ENCODE results near the gene PRMT3.

The PRMT3 gene

DNA sequence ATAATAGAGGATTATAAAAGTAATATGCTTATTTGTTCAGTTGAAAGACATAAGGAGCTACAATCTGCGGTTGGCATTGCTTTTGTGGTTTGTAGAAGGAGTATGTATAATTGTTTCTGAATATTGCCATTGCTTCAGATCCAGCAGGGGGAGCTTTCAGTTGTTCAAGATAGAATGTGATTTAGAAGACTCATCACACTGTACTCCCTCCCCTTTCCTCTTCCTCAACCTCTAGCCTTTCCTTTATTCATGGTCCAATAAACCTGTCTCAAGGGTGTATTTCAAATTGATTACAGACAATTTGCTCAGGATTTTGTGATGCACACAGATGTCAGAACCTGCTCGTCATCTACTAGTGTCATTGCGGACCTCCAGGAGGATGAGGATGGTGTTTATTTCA, 9.8 kb downstream of the PRMT3 start:
- DNase-seq, result peak; percentile 68
- Histone ChIP-seq H3K36me3 (replicated peaks; ENCODE audit: insufficient read depth, low read length) (no peaks in the 10 kb centered on the region; the same call in 1 of the 2 replicates), H3K27ac (ENCODE audit: low read length) (no peak overlapping the region), H4K20me1 (ENCODE audit: insufficient read depth, low read length) (no peaks in the 10 kb centered on the region), H3K9me2 (replicated peaks; ENCODE audit: insufficient read depth, low read length) (no peaks in the 10 kb centered on the region), H3K79me2 (ENCODE audit: low read length) (no peaks in the 10 kb centered on the region), H3K4me1 (ENCODE audit: low read length) (no peaks in the 10 kb centered on the region), H3K4me3 (ENCODE audit: low read length) (no peak overlapping the region), H3K4me2 (ENCODE audit: low read depth, low read length) (no peak overlapping the region), H3K9ac (ENCODE audit: low read length) (no peak overlapping the region), H3K27me3 (replicated peaks; ENCODE audit: insufficient read depth, low read length) (no peaks in the 10 kb centered on the region), H2AFZ (ENCODE audit: low read length) (no peak overlapping the region), H3F3A (ENCODE audit: insufficient read depth, low read length) (peaks cover 3% of the 10 kb centered on the region; the same call in 1 of the 2 replicates), H3K9me3 (replicated peaks; ENCODE audit: insufficient read depth, low read length) (no peaks in the 10 kb centered on the region)
- TF ChIP-seq EZH2 (optimal IDR thresholded peaks at IDR 0.05; ENCODE audit: low read depth, low read length) (no peak), EZH2phosphoT487 (IDR thresholded peaks at IDR 0.05; ENCODE audit: low read length) (no peak)
- TF ChIP-seq, protein P1, sequence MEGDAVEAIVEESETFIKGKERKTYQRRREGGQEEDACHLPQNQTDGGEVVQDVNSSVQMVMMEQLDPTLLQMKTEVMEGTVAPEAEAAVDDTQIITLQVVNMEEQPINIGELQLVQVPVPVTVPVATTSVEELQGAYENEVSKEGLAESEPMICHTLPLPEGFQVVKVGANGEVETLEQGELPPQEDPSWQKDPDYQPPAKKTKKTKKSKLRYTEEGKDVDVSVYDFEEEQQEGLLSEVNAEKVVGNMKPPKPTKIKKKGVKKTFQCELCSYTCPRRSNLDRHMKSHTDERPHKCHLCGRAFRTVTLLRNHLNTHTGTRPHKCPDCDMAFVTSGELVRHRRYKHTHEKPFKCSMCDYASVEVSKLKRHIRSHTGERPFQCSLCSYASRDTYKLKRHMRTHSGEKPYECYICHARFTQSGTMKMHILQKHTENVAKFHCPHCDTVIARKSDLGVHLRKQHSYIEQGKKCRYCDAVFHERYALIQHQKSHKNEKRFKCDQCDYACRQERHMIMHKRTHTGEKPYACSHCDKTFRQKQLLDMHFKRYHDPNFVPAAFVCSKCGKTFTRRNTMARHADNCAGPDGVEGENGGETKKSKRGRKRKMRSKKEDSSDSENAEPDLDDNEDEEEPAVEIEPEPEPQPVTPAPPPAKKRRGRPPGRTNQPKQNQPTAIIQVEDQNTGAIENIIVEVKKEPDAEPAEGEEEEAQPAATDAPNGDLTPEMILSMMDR (IDR thresholded peaks at IDR 0.05; ENCODE audit: low read length), result peak; percentile 62

DNA sequence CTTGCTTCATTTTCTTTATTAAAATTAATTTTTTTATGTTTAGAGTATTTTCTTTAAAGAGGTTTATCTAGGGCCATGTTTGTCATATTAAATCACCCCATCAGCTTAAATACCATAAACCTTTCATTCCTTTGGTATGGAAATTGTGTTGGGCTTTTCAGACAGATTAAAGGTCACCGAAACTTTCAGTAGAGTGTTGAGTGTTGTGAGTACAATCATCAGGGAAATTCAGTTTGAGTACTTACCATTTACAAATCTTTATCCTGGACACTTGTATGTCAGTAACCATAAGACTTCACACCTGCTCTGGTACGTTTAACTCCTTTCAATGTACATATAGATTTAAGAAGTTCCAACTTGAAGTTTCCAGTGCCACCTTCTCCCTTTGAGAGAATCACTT, 12.0 kb downstream of the PRMT3 start:
- H3K9me3 ChIP-seq (replicated peaks; ENCODE audit: insufficient read depth, low read length), result no peaks in the 10 kb centered on the region
- no peak overlapping the region for H3K9ac ChIP-seq (ENCODE audit: low read length)
- H3K4me2 ChIP-seq (ENCODE audit: low read depth, low read length), result no peak overlapping the region
- no peaks in the 10 kb centered on the region for H3K27me3 ChIP-seq (replicated peaks; ENCODE audit: insufficient read depth, low read length)
- TF ChIP-seq EZH2phosphoT487 (IDR thresholded peaks at IDR 0.05; ENCODE audit: low read length) (no peak), EZH2 (optimal IDR thresholded peaks at IDR 0.05; ENCODE audit: low read depth, low read length) (no peak)
- TF ChIP-seq, protein P1 (IDR thresholded peaks at IDR 0.05; ENCODE audit: low read length), result no peak
- H3K4me3 ChIP-seq (ENCODE audit: low read length), result no peak overlapping the region
- peaks cover 2% of the 10 kb centered on the region; the same call in 1 of the 2 replicates for H3K36me3 ChIP-seq (replicated peaks; ENCODE audit: insufficient read depth, low read length)
- no peak for DNase-seq
- no peak overlapping the region for H2AFZ ChIP-seq (ENCODE audit: low read length)
- H3K4me1 ChIP-seq (ENCODE audit: low read length), result no peaks in the 10 kb centered on the region
- H4K20me1 ChIP-seq (ENCODE audit: insufficient read depth, low read length), result no peaks in the 10 kb centered on the region
- H3K79me2 ChIP-seq (ENCODE audit: low read length), result no peaks in the 10 kb centered on the region
- no peak overlapping the region for H3K27ac ChIP-seq (ENCODE audit: low read length)
- no peaks in the 10 kb centered on the region for H3K9me2 ChIP-seq (replicated peaks; ENCODE audit: insufficient read depth, low read length)
- peaks cover 3% of the 10 kb centered on the region; the same call in 1 of the 2 replicates for H3F3A ChIP-seq (ENCODE audit: insufficient read depth, low read length)

DNA sequence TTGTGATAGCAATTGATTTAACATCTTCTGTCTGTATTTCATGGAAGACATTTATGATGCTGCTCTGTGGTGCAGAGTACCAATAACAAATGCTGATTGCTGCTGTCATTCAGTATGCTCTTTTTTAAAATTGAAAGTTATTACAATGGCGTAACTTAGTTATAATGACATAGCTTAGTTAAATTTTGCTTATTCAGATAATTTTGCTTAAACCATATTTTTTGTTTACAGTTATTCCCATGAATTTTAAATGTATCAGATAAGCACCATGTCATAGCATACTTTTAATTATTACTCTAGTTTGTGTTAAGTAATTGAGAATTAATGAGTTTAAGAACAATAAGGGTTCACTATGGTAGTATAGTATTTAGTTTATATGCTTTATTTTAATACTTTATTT, 15.5 kb downstream of the PRMT3 start:
- Histone ChIP-seq H3K4me3 (ENCODE audit: low read length) (no peak overlapping the region), H3K27me3 (replicated peaks; ENCODE audit: insufficient read depth, low read length) (no peaks in the 10 kb centered on the region), H3K9me3 (replicated peaks; ENCODE audit: insufficient read depth, low read length) (no peaks in the 10 kb centered on the region), H3F3A (ENCODE audit: insufficient read depth, low read length) (no peaks in the 10 kb centered on the region; the same call in 1 of the 2 replicates), H3K79me2 (ENCODE audit: low read length) (no peaks in the 10 kb centered on the region), H3K27ac (ENCODE audit: low read length) (no peak overlapping the region), H2AFZ (ENCODE audit: low read length) (no peak overlapping the region), H3K4me2 (ENCODE audit: low read depth, low read length) (no peak overlapping the region), H4K20me1 (ENCODE audit: insufficient read depth, low read length) (no peaks in the 10 kb centered on the region), H3K4me1 (ENCODE audit: low read length) (no peaks in the 10 kb centered on the region), H3K9me2 (replicated peaks; ENCODE audit: insufficient read depth, low read length) (no peaks in the 10 kb centered on the region), H3K9ac (ENCODE audit: low read length) (no peak overlapping the region), H3K36me3 (replicated peaks; ENCODE audit: insufficient read depth, low read length) (peaks cover 2% of the 10 kb centered on the region; the same call in 1 of the 2 replicates)
- TF ChIP-seq EZH2phosphoT487 (IDR thresholded peaks at IDR 0.05; ENCODE audit: low read length) (no peak), EZH2 (optimal IDR thresholded peaks at IDR 0.05; ENCODE audit: low read depth, low read length) (no peak)
- TF ChIP-seq, protein P1 (IDR thresholded peaks at IDR 0.05; ENCODE audit: low read length), result no peak
- no peak for DNase-seq
